Stomach (tissue), 9 donors: ENCODE measurements around the gene PIWIL4. TPM values are rescaled to one million over a fixed set of nuclear protein-coding genes. Genes with fewer than 3 reads are reported as not detected.
A peak's percentile ranks its signal among the peaks of the same experiment; 100 is the strongest.
"Not testable (repeated sequence)": the region's sequence is repeated elsewhere in the genome, so short reads cannot be mapped to it uniquely, and the experiment has no call there.

Experiments used
- DNase-seq, 2 donors: peaks; one replicate each; pipeline versions ENCODE4 v3.0.0 to v3.0.0-alpha.2; 2013 to 2019
- H3K27ac ChIP-seq, 5 donors: fragments of 200-600 bp in 4 of 5; sonication (generic) in 4 of 5; one replicate each; pipeline ENCODE4 v1.5.1; 2013 to 2019; ENCODE audit warnings: mild to moderate bottlenecking in 1 of 5, moderate library complexity in 1 of 5
- H3K27me3 ChIP-seq, 3 donors: fragments of 200-600 bp; sonication (generic); one replicate each; pipeline ENCODE4 v1.5.1; 2017 to 2019; ENCODE audit warnings: mixed run types in 1 of 3
- H3K36me3 ChIP-seq, 4 donors: fragments of 200-600 bp; sonication (generic); 1 replicate in 3 of 4; 2 replicates in 1 of 4; pipeline ENCODE4 v1.5.1; 2016 to 2019
- H3K4me1 ChIP-seq, 4 donors: fragments of 200-600 bp; sonication (generic); one replicate each; pipeline ENCODE4 v1.5.1; 2016 to 2019
- H3K4me3 ChIP-seq, 4 donors: fragments of 200-600 bp; sonication (generic) in 3 of 4; one replicate each; pipeline ENCODE4 v1.5.1; 2016 to 2019; ENCODE audit warnings: mild to moderate bottlenecking in 1 of 4
- H3K9me3 ChIP-seq, 4 donors: fragments of 200-600 bp; sonication (generic); one replicate each; pipeline ENCODE4 v1.5.1; 2016 to 2019
- CTCF ChIP-seq, 7 experiments: fragments of 450-650 bp in 4 of 7; fragments of 200-600 bp in 3 of 7; sonication (generic) in 3 of 7; IDR thresholded peaks; one replicate each; pipeline ENCODE4 v1.5.1; 2016 to 2019; ENCODE audit warnings: antibody characterized with exemption in 7 of 7, control low read depth in 2 of 7, mild to moderate bottlenecking in 1 of 7
- EP300 ChIP-seq: sonication (generic); formaldehyde crosslinking; IDR thresholded peaks from one replicate; pipeline ENCODE4 v1.6.1; 2017; ENCODE audit warnings: antibody characterized with exemption
- POLR2A ChIP-seq, 4 donors: fragments of 450-650 bp; IDR thresholded peaks; one replicate each; pipeline ENCODE4 v1.6.1; 2016; ENCODE audit warnings: antibody characterized with exemption in 4 of 4, control low read depth in 2 of 4, mild to moderate bottlenecking in 1 of 4, moderate library complexity in 1 of 4
- POLR2AphosphoS5 ChIP-seq, 3 donors: sonication (generic); formaldehyde crosslinking; IDR thresholded peaks; one replicate each; pipeline ENCODE4 v1.6.1; 2016; ENCODE audit warnings: antibody characterized with exemption in 3 of 3
- WGBS, 5 donors: extraction: QIAGEN DNeasy Blood & Tissue Kit in 3 of 5; methylation state at CpG; one replicate each; pipeline versions ENCODE4 v1.1.5 to v1.1.7; 2013 to 2018; 5-methylcytosine and 5-hydroxymethylcytosine counted together
- intact Hi-C: fragments of 100-400 bp; cut with DNase I; formaldehyde crosslinking; loops from one replicate; pipeline ENCODE4 v1.15.1; 2023; ENCODE audit warnings: low total_unique reads
- polyA plus RNA-seq, 3 donors: library from polyadenylated mRNA; stranded (reverse); fragments of 200-250 nt; gene quantifications; one replicate each; pipeline ENCODE4 v1.2.3, GENCODE V29; 2013
- total RNA-seq, 5 donors: library from RNA; depleted of rRNA; stranded (reverse); fragments of >200 nt; gene quantifications; one replicate each; pipeline versions ENCODE4 v1.1.0 to v1.2.3, GENCODE V29; 2014 to 2016
- donor health status: healthy with polysubstance abuse.
- donor health status: Bipolar disorder and iron deficiency.
- donor health status: healthy.

The PIWIL4 gene
- total and polyA plus RNA-seq, 8 donors = 1.3 to 19.4 (median 4.2) TPM; not detected in 1

DNA sequence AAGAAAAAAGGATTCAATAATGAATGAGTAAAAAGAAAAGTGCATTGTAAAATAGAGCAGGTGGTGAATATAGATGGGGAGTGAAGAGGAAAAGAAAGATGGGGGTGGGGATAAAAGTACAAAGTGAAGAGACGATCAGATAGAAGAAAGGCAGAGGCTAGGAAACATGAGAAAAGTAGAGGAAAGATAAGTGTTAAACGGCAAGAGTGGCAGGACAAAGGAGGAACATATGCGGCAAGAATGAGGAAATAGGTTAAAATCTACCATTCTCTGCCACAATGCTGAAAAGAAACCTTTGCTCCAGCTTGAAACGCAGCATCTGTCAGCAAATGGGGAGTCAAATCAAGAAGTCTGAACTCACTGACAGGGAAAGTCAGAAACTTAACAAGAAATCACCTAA, 16.7 kb upstream of the PIWIL4 start:
- H3K27ac ChIP-seq = no peak overlapping the region
- TF ChIP-seq CTCF (IDR thresholded peaks at IDR 0.05) (no peak), EP300 (no peak), POLR2A (IDR thresholded peaks at IDR 0.05) (no peak), POLR2AphosphoS5 (IDR thresholded peaks at IDR 0.05) (no peak)
- H3K36me3 ChIP-seq = no peaks in the 10 kb centered on the region
- intact Hi-C loops = no loop called here
- 30 to 46% (median 39%) methylated on average over 4 of the region's 4 CpGs for WGBS, 5 donors
- peaks cover 27 to 73% (median 45%) of the 10 kb centered on the region in 4 donors for H3K4me1 ChIP-seq
- no peak for DNase-seq
- no peaks in the 10 kb centered on the region for H3K27me3 ChIP-seq
- H3K4me3 ChIP-seq = no peak overlapping the region
- no peaks in the 10 kb centered on the region for H3K9me3 ChIP-seq

DNA sequence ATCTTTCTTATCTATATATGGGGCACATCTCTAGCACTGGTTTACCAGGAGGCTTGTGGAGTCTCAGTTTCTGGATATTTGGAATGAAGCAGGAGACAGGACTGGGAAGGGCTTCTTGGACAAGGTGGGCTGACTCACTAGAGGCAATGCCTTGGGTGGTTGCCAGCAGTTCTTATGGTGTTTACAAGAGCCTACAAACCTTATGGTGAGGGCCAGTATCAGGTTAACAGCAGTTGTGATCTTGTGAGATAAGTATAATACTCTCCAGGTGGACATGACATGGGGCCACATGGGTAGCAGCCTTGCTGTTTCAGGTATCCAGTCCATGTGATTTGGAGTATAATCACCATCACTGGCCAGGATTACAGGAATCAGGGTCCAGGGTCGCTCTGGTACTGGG, 13.2 kb upstream of the PIWIL4 start:
- peak; percentile 31 to 36 for DNase-seq
- TF ChIP-seq POLR2AphosphoS5 (IDR thresholded peaks at IDR 0.05) = no peak
- no peak for TF ChIP-seq CTCF (IDR thresholded peaks at IDR 0.05)
- TF ChIP-seq EP300 = no peak
- no peak for TF ChIP-seq POLR2A (IDR thresholded peaks at IDR 0.05)
- Histone ChIP-seq H3K36me3 (no peaks in the 10 kb centered on the region), H3K27ac (no peak overlapping the region), H3K4me1 (peaks cover 0 to 73% (median 28%) of the 10 kb centered on the region in 4 donors), H3K9me3 (no peaks in the 10 kb centered on the region), H3K27me3 (no peaks in the 10 kb centered on the region), H3K4me3 (no peak overlapping the region)
- intact Hi-C loops = no loop called here
- 38 to 100% (median 88%) methylated on average over 1 of the region's 1 CpG for WGBS, 5 donors

DNA sequence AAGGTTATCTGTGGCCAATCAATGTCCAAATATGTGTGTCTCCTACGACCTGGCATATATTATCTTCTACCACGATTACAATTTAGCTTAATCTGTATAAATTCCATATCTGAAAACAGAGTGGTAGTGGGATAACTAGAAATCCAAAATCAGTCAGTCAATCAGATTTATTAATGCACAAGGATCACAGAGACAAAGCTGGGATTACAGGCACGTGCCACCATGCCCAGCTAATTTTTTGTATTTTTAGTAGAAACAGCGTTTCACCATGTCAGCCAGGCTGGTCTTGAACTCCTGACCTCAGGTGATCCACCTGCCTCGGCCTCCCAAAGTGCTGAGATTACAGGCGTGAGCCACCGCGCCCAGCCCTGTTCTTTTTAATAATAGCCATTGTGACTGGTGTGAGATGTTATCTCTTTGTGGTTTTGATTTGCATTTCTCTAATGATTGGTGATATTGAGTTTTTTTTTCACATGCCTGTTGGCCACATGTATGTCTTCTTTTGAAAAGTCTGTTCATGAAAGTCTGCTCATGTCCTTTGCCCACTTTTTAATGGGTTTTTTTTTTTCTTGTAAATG, 11.3 kb upstream of the PIWIL4 start:
- peak in 1 of 2 donors; percentile 33 for DNase-seq
- H3K27me3 ChIP-seq, H3K9me3 ChIP-seq, H3K4me3 ChIP-seq, H3K36me3 ChIP-seq, H3K27ac ChIP-seq, intact Hi-C loops: not testable (repeated sequence)
- peaks cover 0 to 73% (median 26%) of the 10 kb centered on the region in 4 donors for H3K4me1 ChIP-seq
- 26 to 60% (median 54%) methylated on average over 8 of the region's 8 CpGs for WGBS, 5 donors

GRCh38 chr11:94557421-94557820, 9.7 kb upstream of the PIWIL4 start:
- H3K27me3 ChIP-seq = no peaks in the 10 kb centered on the region
- intact Hi-C loops = no loop called here
- no peak overlapping the region for H3K27ac ChIP-seq
- TF ChIP-seq CTCF (IDR thresholded peaks at IDR 0.05) = no peak
- TF ChIP-seq POLR2AphosphoS5 (IDR thresholded peaks at IDR 0.05) = no peak
- no peak for TF ChIP-seq EP300
- no peak for TF ChIP-seq POLR2A (IDR thresholded peaks at IDR 0.05)
- no peak for DNase-seq
- no peaks in the 10 kb centered on the region for H3K9me3 ChIP-seq
- no peaks in the 10 kb centered on the region for H3K36me3 ChIP-seq
- peaks cover 0 to 62% (median 25%) of the 10 kb centered on the region in 4 donors for H3K4me1 ChIP-seq
- no peak overlapping the region for H3K4me3 ChIP-seq

GRCh38 chr11:94557992-94558391, 9.2 kb upstream of the PIWIL4 start:
- WGBS, 5 donors = 4 to 42% (median 28%) methylated on average over 1 of the region's 1 CpG
- no peaks in the 10 kb centered on the region for H3K27me3 ChIP-seq
- no peaks in the 10 kb centered on the region for H3K36me3 ChIP-seq
- H3K9me3 ChIP-seq = no peaks in the 10 kb centered on the region
- H3K27ac ChIP-seq = peak overlapping the region in 1 of 5 donors; percentile 31
- peaks cover 0 to 60% (median 25%) of the 10 kb centered on the region in 4 donors for H3K4me1 ChIP-seq
- H3K4me3 ChIP-seq = no peak overlapping the region
- TF ChIP-seq CTCF (IDR thresholded peaks at IDR 0.05) = no peak
- TF ChIP-seq POLR2A (IDR thresholded peaks at IDR 0.05) = no peak
- TF ChIP-seq EP300 = no peak
- no peak for TF ChIP-seq POLR2AphosphoS5 (IDR thresholded peaks at IDR 0.05)
- intact Hi-C loops = no loop called here
- DNase-seq = no peak
